GM18505 (cell line): Measurements from ENCODE around the gene DHRS4L2.
"Not testable (repeated sequence)": the region's sequence is repeated elsewhere in the genome, so short reads cannot be mapped to it uniquely, and the experiment has no call there.

ENCODE experiments used
- ATAC-seq: cut with Tn5 transposase; IDR thresholded peaks from one replicate; pipeline ENCODE4 v1.9.1; 2021; ENCODE audit not compliant: unreplicated experiment
- POLR2A ChIP-seq: IDR thresholded peaks from 4 replicates; pipeline ENCODE4 v1.6.1; 2011; ENCODE audit warnings: borderline replicate concordance; ENCODE audit not compliant: insufficient read depth, insufficient read length; ENCODE audit errors: extremely low read depth

Gene DHRS4L2

GRCh38 chr14:23988607-23989363 lies at the start of gene DHRS4L2:
Gene DHRS4L2 (plus strand): TSS chr14:23988929. CDS start chr14:23988948, 19 bp downstream.
- peak; percentile 88 for ATAC-seq
- TF ChIP-seq POLR2A, result peak; percentile 48

GRCh38 chr14:23939607-23940326 lies 49.0 kb upstream of the DHRS4L2 start:
- no peak for ATAC-seq
- TF ChIP-seq POLR2A, result no peak

GRCh38 chr14:23941230-23941629 lies 47.5 kb upstream of the DHRS4L2 start:
- no peak for TF ChIP-seq POLR2A
- ATAC-seq, result no peak

GRCh38 chr14:23941669-23942068 lies 47.1 kb upstream of the DHRS4L2 start:
- no peak for TF ChIP-seq POLR2A
- ATAC-seq, result no peak

GRCh38 chr14:23942587-23942986 lies 46.1 kb upstream of the DHRS4L2 start:
- no peak for TF ChIP-seq POLR2A
- no peak for ATAC-seq

GRCh38 chr14:23949069-23949468 lies 39.7 kb upstream of the DHRS4L2 start:
- not testable (repeated sequence) for ATAC-seq

GRCh38 chr14:23950411-23951135 lies 38.2 kb upstream of the DHRS4L2 start:
- ATAC-seq, result no peak
- TF ChIP-seq POLR2A, result no peak

- not testable (repeated sequence) for ATAC-seq
These were observed 37.6 kb upstream of the DHRS4L2 start for GRCh38 chr14:23951136-23951466.

GRCh38 chr14:23951590-23952201 lies 37.0 kb upstream of the DHRS4L2 start:
- no peak for ATAC-seq
- no peak for TF ChIP-seq POLR2A

GRCh38 chr14:23953116-23953463 lies 35.6 kb upstream of the DHRS4L2 start:
- not testable (repeated sequence) for ATAC-seq

- peak; percentile 88 for ATAC-seq
These were observed 35.1 kb upstream of the DHRS4L2 start, which contains the start of gene DHRS4 for GRCh38 chr14:23953464-23954278. Gene DHRS4 (plus strand): TSS chr14:23953770. CDS start chr14:23953789, 19 bp downstream.

GRCh38 chr14:23954279-23954614 lies 34.5 kb upstream of the DHRS4L2 start:
- not testable (repeated sequence) for ATAC-seq

More at GRCh38 chr14:23953464-23954278, 35.1 kb upstream of the DHRS4L2 start, which contains the start of gene DHRS4:
- peak; percentile 67 for TF ChIP-seq POLR2A

GRCh38 chr14:23954965-23955364 lies 33.8 kb upstream of the DHRS4L2 start:
- not testable (repeated sequence) for ATAC-seq

GRCh38 chr14:23955811-23956210 lies 32.9 kb upstream of the DHRS4L2 start:
- not testable (repeated sequence) for ATAC-seq

- ATAC-seq, result not testable (repeated sequence)
These were observed 30.7 kb upstream of the DHRS4L2 start for GRCh38 chr14:23957913-23958569.

GRCh38 chr14:23960899-23961298 lies 27.8 kb upstream of the DHRS4L2 start:
- ATAC-seq, result not testable (repeated sequence)

- not testable (repeated sequence) for ATAC-seq
These were observed 27.0 kb upstream of the DHRS4L2 start for GRCh38 chr14:23961704-23962103.

- not testable (repeated sequence) for ATAC-seq
These were observed 19.6 kb upstream of the DHRS4L2 start for GRCh38 chr14:23969130-23969480.
